ENCODE measurements around the gene TNRC6C.
"Not testable (repeated sequence)": the region's sequence is repeated elsewhere in the genome, so short reads cannot be mapped to it uniquely, and the experiment has no call there.

TNRC6C gene

GRCh38 chr17:77930780-77931768 lies 27.4 kb upstream of the TNRC6C start:
- DNase-seq (ENCODE audit: low read depth): no peak

GRCh38 chr17:77933777-77934398 lies 24.6 kb upstream of the TNRC6C start:
- no peak for DNase-seq (ENCODE audit: low read depth)

DNA sequence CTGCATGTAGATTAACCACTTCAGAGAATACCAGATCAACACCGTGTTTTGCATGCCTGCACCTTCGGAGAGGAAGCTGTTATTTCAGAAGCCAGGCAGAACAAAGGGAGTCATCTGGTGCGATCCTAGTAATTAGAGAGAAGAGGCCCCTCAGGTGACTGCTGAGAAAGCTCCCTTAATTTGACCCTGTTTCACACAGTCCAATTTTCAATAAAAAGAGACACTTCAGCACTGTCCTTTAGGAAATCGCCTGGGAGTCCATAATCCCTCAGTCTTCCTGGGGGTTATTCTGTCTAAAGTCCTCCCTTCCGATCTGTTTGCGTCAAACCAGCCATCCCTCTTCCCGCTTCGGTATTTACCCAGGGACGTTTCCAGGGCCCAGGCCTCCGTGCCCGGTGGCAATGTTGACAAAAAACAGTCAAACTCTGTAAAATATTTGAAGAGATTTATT lies 23.4 kb upstream of the TNRC6C start:
- no peak for DNase-seq (ENCODE audit: low read depth)

GRCh38 chr17:77935744-77936143 lies 22.8 kb upstream of the TNRC6C start:
- DNase-seq (ENCODE audit: low read depth): not testable (repeated sequence)

DNA sequence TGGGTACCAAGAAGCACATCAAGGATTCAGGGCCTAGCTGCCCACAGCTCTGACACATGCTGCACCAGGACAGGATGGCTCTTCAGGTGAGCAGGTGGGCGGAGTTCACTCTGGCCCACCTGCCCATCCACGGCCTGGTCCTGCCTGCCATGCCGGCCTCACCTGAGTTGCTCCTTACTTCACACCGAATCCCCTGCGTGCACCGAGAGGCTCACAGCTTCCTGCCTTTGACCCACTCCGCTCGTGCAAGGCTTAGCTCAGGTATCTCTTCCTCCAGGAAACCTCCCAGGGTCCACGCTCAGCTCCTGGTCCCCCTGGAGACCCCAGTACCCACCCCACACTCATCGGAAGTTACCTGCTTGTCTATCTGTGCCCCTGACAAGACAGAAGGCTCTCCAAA lies 21.6 kb upstream of the TNRC6C start:
- DNase-seq (ENCODE audit: low read depth): no peak

DNA sequence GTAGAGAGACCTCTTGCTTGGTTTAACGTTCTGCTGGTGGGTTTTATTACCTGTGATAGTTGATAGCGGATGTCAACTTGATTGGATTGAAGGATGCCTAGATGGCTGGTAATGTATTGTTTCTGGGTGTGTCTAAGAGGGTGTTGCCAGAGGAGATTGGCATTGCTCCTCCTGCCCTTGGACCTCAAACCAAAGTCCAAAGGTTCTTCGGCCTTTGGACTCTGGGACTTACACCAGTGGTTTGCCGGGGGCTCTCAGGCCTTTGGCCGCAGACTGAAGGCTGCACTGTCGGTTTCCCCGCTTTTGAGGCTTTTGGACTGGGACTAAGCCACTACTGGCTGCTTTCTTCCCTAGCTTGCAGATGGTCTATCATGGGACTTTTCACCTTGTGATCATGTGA lies 17.5 kb upstream of the TNRC6C start:
- no peak for DNase-seq (ENCODE audit: low read depth)

DNA sequence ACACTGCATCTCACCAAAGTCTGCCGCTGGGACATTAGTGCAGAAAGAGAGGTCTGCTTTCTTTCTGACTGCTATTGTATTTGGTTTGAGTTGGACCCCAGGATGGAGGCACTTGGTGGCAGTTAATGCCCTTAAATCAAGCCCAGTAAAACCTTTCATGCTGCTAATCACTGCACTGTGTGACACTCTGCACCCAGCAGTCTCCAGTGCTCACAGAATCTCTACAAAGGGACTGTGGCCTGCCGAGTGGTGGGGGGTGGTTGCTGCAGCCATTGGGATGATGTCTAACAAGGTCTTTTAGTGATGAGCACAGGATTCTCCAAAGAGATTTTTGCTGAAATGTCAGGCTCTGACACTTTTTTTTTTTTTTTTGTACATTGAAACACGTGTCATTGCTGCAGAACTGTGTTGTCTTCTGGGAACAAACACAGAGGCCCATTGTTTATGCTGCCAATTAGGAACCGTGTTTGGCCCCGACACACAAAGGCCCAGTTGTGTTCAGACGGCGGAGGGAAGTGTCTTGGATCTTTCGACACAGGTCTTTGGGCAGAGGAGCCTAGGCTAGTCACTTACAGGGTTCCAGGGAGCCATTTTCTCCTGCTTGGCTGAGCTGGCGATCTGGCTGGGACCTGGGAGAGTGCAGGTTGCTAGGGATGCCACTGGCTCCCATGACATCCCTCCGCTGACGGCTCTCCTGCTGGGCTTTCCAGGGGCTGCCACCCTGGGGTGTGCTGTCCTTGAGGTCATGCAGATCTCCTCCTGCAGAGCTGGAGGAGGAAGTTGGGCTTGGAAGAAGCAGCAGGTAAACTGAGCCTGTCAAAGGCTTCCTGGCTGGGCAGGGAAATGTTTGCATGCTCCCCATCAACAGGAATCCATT lies 16.2 kb upstream of the TNRC6C start:
- no peak for DNase-seq (ENCODE audit: low read depth)

DNA sequence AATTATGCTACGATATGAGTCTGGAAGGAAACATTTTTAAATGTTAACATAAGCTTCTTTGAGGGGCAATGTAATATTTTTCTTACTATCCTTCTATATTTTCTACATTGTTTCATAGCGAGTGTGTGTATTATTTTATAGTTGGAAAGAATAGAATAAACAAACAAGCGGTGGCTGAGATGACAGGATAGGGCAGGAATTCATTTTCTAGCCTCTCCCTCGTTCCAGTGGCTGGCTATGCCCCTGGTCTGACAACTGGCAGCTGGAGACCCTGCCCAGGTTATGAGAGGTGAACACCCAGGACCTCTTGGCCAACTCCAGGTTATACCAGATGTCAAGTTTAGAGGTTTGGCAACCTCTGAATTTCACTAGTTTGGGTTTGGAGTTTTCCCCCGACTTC lies 14.5 kb upstream of the TNRC6C start:
- DNase-seq (ENCODE audit: low read depth): no peak

GRCh38 chr17:77944390-77945222 lies 13.9 kb upstream of the TNRC6C start:
- no peak for DNase-seq (ENCODE audit: low read depth)

DNA sequence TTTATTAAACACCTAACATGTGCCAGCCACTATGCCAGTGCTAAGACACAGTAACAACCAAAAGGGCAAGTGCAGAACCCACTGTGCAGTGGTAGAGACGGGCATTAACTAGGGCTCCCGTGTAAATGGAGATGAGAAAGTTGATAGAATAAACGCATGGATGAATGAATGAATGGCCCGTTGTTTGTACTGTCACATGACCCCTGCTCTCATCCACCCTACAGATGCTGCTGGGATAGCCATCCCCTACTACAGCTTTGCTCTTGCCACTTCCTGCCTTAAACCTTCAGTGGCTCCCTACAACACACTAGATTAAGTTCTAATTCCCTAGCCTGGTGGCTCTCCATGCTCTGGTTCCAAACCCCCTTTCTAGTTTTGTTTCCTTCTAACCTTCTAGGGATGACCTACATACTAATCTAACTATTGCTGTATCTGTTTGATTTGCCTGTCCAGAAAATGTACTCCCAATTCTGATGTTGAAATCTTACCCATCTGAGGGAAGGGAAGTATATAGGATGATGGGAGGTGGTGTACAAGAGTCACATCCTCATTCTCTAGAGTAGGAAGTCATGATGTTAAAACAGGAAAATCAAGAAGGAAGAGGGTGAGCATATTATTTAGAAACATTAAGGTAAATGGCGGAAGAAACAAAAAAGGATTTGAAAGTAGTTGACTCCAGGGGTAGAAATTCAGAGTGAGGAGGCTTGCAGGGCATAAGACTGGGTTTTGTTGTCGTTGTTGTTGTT lies 11.4 kb upstream of the TNRC6C start:
- no peak for DNase-seq (ENCODE audit: low read depth)

DNA sequence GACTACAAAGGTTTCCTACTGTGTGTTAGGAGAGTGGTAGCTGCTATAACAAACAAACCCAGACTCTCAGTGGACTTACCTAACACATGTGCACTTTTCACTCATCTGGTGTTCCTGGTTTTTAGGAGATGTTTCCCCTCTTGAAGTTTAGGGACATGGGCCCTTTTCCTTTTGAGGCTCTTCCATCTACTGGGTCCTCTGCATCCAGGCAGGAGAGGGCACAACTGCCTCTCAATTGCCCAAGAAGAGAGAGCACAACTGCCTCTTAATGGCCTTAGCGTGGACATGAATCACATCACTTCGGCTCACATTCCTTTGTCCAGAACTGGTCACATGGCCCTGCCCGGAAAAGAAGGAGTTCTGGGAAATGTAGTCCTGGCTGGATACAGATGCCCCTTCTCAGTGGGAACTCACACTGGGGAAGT lies 9.8 kb upstream of the TNRC6C start:
- DNase-seq (ENCODE audit: low read depth): no peak

GRCh38 chr17:77951123-77951522 lies 7.4 kb upstream of the TNRC6C start:
- DNase-seq (ENCODE audit: low read depth): no peak

- no peak for DNase-seq (ENCODE audit: low read depth)
Measured at GRCh38 chr17:77952368-77952767, 6.1 kb upstream of the TNRC6C start.

DNA sequence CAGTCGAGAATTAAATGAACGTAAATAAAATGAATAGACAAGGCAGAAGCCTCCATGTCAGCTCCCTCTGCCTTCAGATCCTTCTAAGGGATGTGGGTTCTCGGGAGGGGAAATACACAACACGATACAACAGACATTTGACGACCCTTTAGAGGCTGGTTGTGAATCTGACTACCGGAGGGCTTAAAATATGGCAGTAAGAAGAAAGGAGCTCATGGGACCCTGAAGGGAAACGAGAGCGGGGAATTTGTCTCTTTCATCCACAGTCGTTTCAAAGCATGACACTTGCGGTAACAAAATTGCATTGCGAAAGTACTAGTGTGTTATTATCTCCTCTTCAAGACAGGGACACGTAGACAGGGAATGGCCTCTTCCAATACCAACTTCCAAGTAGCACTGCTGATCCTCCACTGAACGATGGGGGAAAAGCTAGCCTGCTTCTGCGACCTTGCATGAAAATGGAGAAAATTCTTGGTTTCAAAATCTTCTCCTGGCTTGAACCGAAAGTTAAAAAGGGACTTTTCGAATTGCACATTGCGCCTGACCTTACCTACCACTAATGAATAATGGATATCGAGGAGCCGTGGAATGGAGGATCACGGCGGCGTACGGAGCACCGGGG lies 1.2 kb upstream of the TNRC6C start:
- DNase-seq (ENCODE audit: low read depth): no peak

DNA sequence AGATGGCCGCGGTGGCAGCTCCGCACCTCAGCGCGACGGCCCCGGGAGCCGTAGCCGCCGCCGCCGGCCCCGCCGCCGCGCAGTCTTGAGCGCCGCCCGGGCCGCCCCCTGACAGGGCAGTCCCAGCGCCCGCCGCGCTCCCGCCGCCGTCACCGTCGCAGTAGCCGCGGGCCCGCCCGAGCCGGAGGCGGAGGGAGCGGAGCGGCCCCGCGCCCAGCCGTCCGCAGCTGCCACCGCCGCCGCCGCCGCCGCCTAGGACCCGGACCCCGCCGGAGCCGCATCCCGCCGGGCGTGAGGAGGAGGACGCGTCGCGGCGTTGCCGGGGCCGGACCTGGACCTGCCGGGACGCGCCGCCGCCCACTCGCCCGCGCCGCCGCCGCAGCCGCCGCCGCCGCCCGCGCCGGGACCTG lies 218 bp downstream of the TNRC6C start:
- no peak for DNase-seq (ENCODE audit: low read depth)

- DNase-seq (ENCODE audit: low read depth): no peak
Measured at GRCh38 chr17:77959126-77959925, 823 bp downstream of the TNRC6C start.

DNA sequence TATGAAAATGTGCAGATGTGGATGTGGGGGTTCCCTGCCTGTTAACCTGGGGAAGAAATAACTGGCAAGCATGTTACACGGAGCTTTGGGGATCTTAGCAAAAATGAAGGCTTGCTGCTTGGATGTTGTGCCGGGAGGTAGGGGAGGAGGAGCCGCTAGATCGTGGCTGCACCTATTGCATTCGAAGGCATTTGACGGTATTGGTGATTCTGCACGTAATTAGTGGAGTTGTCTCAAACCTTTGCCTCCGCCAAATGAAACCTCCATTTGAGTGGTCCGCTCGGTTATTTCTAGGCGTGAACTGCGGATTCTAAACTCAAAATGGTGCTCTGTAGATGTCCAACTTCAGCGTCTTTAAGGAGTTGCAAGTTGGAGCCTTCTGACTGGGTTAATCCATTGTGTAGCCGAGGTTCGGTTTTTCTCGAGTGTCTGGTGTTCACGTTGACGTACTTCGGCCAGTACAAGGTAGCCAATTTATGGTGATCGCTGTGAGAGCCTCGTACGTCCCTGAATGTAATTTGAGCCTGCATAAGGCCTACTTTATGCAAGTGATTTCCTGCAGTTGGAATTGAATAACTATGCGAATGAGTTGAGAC lies 1.5 kb downstream of the TNRC6C start:
- DNase-seq (ENCODE audit: low read depth): no peak

GRCh38 chr17:77961741-77962140 lies 3.2 kb downstream of the TNRC6C start:
- no peak for DNase-seq (ENCODE audit: low read depth)

- no peak for DNase-seq (ENCODE audit: low read depth)
Measured at GRCh38 chr17:77962348-77962747, 3.8 kb downstream of the TNRC6C start.
